ENCODE measurements around the gene HSPB3. TPM values are rescaled to one million over a fixed set of nuclear protein-coding genes. Genes with fewer than 3 reads are reported as not detected.
"Not testable (repeated sequence)": the region's sequence is repeated elsewhere in the genome, so short reads cannot be mapped to it uniquely, and the experiment has no call there.

HSPB3 gene
- total RNA-seq, 1 experiment from 2014 or later: not detected

- POLR2A ChIA-PET: interaction anchor here (0.9 to 1.2 kb wide), 3 partner anchors 45 to 115 kb away, joined by 3 to 5 read pairs (median 4); partner anchors contain the start of gene ARL15
- no peaks in the 10 kb centered on the region for H3K36me3 Mint-ChIP-seq (ENCODE audit: insufficient read depth, unreplicated experiment)
- DNase-seq (ENCODE audit: unreplicated experiment): no peak
- no TSS peak for BruUV-seq (replicated peaks)
- no peak overlapping the region for H3K4me3 Mint-ChIP-seq (ENCODE audit: unreplicated experiment)
- H3K9me3 Mint-ChIP-seq (ENCODE audit: unreplicated experiment): no peaks in the 10 kb centered on the region
- H3K4me1 Mint-ChIP-seq (ENCODE audit: insufficient read depth, unreplicated experiment): no peaks in the 10 kb centered on the region
- H3K27me3 Mint-ChIP-seq (ENCODE audit: insufficient read depth, unreplicated experiment): no peaks in the 10 kb centered on the region
- TF ChIP-seq CTCF (IDR thresholded peaks at IDR 0.05; ENCODE audit: unreplicated experiment): no peak
- intact Hi-C loops (cut with micrococcal nuclease): no loop called here
- CTCF ChIA-PET: interaction anchor here (0.6 to 2.2 kb wide), 6 partner anchors 18 to 190 kb away, joined by 3 to 11 read pairs (median 5); no protein-coding TSS in a partner anchor
- no peak overlapping the region for H3K27ac Mint-ChIP-seq (ENCODE audit: low read depth, unreplicated experiment)
These were observed 30.2 kb upstream of the HSPB3 start for GRCh38 chr5:54425258-54425657.

- H3K4me1 Mint-ChIP-seq (ENCODE audit: insufficient read depth, unreplicated experiment): no peaks in the 10 kb centered on the region
- no peak for TF ChIP-seq CTCF (IDR thresholded peaks at IDR 0.05; ENCODE audit: unreplicated experiment)
- H3K9me3 Mint-ChIP-seq (ENCODE audit: unreplicated experiment): no peaks in the 10 kb centered on the region
- POLR2A ChIA-PET: no interaction called here
- CTCF ChIA-PET: interaction anchor here (0.7 to 1.6 kb wide), 6 partner anchors 70 to 192 kb away, joined by 3 to 6 read pairs (median 4); no protein-coding TSS in a partner anchor
- intact Hi-C loops (cut with micrococcal nuclease): no loop called here
- no TSS peak for BruUV-seq (replicated peaks)
- no peaks in the 10 kb centered on the region for H3K36me3 Mint-ChIP-seq (ENCODE audit: insufficient read depth, unreplicated experiment)
- no peak overlapping the region for H3K4me3 Mint-ChIP-seq (ENCODE audit: unreplicated experiment)
- no peak for DNase-seq (ENCODE audit: unreplicated experiment)
- H3K27ac Mint-ChIP-seq (ENCODE audit: low read depth, unreplicated experiment): no peak overlapping the region
- H3K27me3 Mint-ChIP-seq (ENCODE audit: insufficient read depth, unreplicated experiment): no peaks in the 10 kb centered on the region
These were observed 29.3 kb upstream of the HSPB3 start for GRCh38 chr5:54426209-54426608.

DNA sequence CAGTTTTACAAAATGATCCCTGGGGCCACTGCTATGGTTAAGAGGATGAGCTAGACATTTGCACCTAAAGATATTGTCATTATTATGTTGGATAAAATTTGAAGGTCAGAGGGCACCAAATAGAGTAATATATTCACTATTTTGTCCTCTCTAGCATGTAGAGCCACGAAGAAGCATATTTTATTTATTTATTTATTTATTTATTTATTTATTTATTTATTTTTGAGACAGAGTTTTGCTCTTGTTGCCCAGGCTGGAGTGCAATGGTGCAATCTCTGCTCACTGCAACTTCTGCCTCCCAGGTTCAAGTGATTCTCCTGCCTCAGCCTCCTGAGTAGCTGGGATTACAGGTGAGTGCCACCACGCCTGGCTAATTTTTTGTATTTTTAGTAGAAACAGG, 20.8 kb upstream of the HSPB3 start:
- H3K4me3 Mint-ChIP-seq (ENCODE audit: unreplicated experiment); H3K9me3 Mint-ChIP-seq (ENCODE audit: unreplicated experiment); DNase-seq (ENCODE audit: unreplicated experiment); H3K36me3 Mint-ChIP-seq (ENCODE audit: insufficient read depth, unreplicated experiment); H3K27ac Mint-ChIP-seq (ENCODE audit: low read depth, unreplicated experiment); intact Hi-C loops (cut with micrococcal nuclease); H3K4me1 Mint-ChIP-seq (ENCODE audit: insufficient read depth, unreplicated experiment); BruUV-seq (replicated peaks): not testable (repeated sequence)
- peaks cover 14% of the 10 kb centered on the region for H3K27me3 Mint-ChIP-seq (ENCODE audit: insufficient read depth, unreplicated experiment)
- ChIA-PET CTCF (interaction anchor here (1.0 to 4.1 kb wide), 3 partner anchors 8 to 55 kb away, joined by 5 to 18 read pairs (median 7); no protein-coding TSS in a partner anchor), POLR2A (interaction anchor here (0.7 kb wide), 1 partner anchor 50 kb away, joined by 3 read pairs; no protein-coding TSS in a partner anchor)

DNA sequence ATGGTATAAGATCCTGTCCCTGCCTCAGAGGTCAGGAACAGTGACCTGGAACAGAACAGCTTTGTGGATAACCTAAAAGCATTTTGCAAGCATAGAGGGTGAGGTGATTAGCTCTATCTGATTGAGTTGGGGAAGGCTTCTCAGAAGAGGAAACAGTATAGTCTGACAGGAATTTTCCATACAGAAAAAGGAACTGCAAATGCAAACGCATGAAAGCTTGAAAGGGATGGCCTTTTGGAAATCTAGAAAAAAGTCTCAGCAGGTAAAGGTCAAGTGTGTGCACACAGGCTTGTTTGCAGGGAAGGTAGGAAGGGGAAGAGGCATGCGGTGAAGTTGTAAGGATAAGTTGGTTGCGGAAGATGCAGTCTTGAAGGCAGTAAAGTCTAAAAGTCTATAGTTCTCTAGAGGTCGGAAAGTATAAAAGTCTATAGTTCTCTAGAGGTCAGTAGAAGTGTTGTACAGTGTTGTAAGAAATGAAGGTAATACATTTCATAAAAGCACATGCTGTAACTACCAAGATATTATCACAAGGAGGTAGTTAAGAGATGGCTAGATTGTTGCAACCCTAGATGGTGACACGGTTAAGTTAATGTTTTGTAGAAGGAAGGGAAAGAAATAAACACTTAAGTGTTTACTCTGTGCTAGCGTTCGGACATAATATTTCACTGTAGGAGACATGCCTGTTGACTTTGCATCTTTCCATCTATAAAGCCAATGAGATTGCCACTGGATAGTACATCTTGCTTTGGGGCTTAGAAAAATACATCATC, 16.7 kb upstream of the HSPB3 start:
- no TSS peak for BruUV-seq (replicated peaks)
- ChIA-PET CTCF (interaction anchor here (0.5 to 2.5 kb wide), 7 partner anchors 15 to 400 kb away, joined by 3 to 19 read pairs (median 4); no protein-coding TSS in a partner anchor), POLR2A (interaction anchor here (0.7 kb wide), 1 partner anchor 157 kb away, joined by 3 read pairs; no protein-coding TSS in a partner anchor)
- no peak for TF ChIP-seq CTCF (IDR thresholded peaks at IDR 0.05; ENCODE audit: unreplicated experiment)
- H3K27me3 Mint-ChIP-seq (ENCODE audit: insufficient read depth, unreplicated experiment): peaks cover 14% of the 10 kb centered on the region
- no peak for DNase-seq (ENCODE audit: unreplicated experiment)
- no peak overlapping the region for H3K27ac Mint-ChIP-seq (ENCODE audit: low read depth, unreplicated experiment)
- H3K9me3 Mint-ChIP-seq (ENCODE audit: unreplicated experiment): no peaks in the 10 kb centered on the region
- no peaks in the 10 kb centered on the region for H3K36me3 Mint-ChIP-seq (ENCODE audit: insufficient read depth, unreplicated experiment)
- intact Hi-C loops (cut with micrococcal nuclease): no loop called here
- no peak overlapping the region for H3K4me3 Mint-ChIP-seq (ENCODE audit: unreplicated experiment)
- no peaks in the 10 kb centered on the region for H3K4me1 Mint-ChIP-seq (ENCODE audit: insufficient read depth, unreplicated experiment)

All from MCF 10A (cell line).